Neural crest cell (in vitro differentiated cells): ENCODE data around the gene CSNK1G2. TPM values are rescaled to one million over a fixed set of nuclear protein-coding genes. Genes with fewer than 3 reads are reported as not detected.

Source experiments
- DNase-seq: peaks from one replicate; pipeline ENCODE4 v3.0.0; 2021; ENCODE audit warnings: low read depth, mixed read lengths, low spot score
- H3K27ac Mint-ChIP-seq: one replicate; pipeline ENCODE4 v1.8.0; 2021; ENCODE audit warnings: mild to moderate bottlenecking, mixed read lengths; ENCODE audit not compliant: unreplicated experiment
- H3K27me3 Mint-ChIP-seq: 2 replicates; pipeline ENCODE4 v1.8.0; 2021; ENCODE audit warnings: low read depth, mild to moderate bottlenecking, mixed read lengths
- H3K36me3 Mint-ChIP-seq: 2 replicates; pipeline ENCODE4 v1.8.0; 2021; ENCODE audit warnings: low read depth, mild to moderate bottlenecking, mixed read lengths
- H3K4me1 Mint-ChIP-seq: 2 replicates; pipeline ENCODE4 v1.8.0; 2021; ENCODE audit warnings: mixed read lengths
- H3K4me3 Mint-ChIP-seq: one replicate; pipeline ENCODE4 v1.8.0; 2021; ENCODE audit warnings: mild to moderate bottlenecking, mixed read lengths
- H3K9me3 Mint-ChIP-seq: 2 replicates; pipeline ENCODE4 v1.8.0; 2021; ENCODE audit warnings: mixed read lengths
- CTCF ChIP-seq: fragments of 200-600 bp; sonication (generic); conservative IDR thresholded peaks from 2 replicates; pipeline ENCODE4 v1.5.0; 2021; ENCODE audit warnings: antibody characterized with exemption, mild to moderate bottlenecking
- total RNA-seq: library from RNA; stranded (reverse); gene quantifications from 2 replicates; pipeline ENCODE4 v1.2.1, GENCODE V29; 2021

The CSNK1G2 gene
- total RNA-seq, 1 donor from 2014 or later, result 133 TPM

DNA sequence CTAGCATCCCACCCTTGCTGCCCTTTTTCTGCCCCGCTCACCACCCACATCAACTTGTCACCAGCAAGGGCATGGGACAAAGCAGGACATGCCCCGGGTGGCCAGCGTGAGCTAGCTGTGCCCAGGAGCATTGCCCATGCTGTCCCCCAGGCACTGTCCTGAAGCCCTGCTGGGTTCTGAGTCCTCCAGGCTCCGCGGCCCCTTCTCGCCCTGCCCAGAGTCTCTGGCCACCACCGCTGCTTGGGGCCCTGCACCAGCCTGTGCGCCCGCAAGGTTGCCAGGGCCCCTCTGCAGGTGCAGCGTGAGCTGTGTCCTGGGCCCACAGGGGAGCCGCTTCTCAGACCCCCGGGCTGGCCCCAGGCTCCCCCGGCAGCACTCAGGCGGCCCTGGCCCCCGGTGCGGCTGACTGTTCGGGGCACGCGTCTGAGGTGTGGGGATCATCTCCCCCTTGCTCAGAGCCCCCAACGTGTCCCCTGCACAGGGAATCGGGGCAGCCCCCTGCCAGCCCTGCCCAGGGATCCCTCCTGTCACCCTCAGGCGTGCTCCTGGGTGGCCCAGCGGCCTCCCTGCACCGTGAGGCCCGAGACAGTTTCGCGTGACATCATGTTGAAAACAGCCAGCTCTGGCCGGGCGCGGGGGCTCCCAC, 4.1 kb downstream of the CSNK1G2 start:
- H3K4me1 Mint-ChIP-seq, result peaks cover 21% of the 10 kb centered on the region
- H3K27ac Mint-ChIP-seq, result no peak overlapping the region
- no peaks in the 10 kb centered on the region for H3K27me3 Mint-ChIP-seq
- TF ChIP-seq CTCF, result no peak
- H3K36me3 Mint-ChIP-seq, result peaks cover 2% of the 10 kb centered on the region
- DNase-seq, result no peak
- no peak overlapping the region for H3K4me3 Mint-ChIP-seq
- no peaks in the 10 kb centered on the region for H3K9me3 Mint-ChIP-seq

- peaks cover 2% of the 10 kb centered on the region for H3K36me3 Mint-ChIP-seq
- H3K9me3 Mint-ChIP-seq, result no peaks in the 10 kb centered on the region
- H3K27me3 Mint-ChIP-seq, result no peaks in the 10 kb centered on the region
- H3K27ac Mint-ChIP-seq, result no peak overlapping the region
- H3K4me1 Mint-ChIP-seq, result peaks cover 18% of the 10 kb centered on the region
- TF ChIP-seq CTCF, result peak; percentile 68
- peak; percentile 63 for DNase-seq
- H3K4me3 Mint-ChIP-seq, result peak overlapping the region; percentile 78
Measured at GRCh38 chr19:1945899-1946298, 4.9 kb downstream of the CSNK1G2 start.

DNA sequence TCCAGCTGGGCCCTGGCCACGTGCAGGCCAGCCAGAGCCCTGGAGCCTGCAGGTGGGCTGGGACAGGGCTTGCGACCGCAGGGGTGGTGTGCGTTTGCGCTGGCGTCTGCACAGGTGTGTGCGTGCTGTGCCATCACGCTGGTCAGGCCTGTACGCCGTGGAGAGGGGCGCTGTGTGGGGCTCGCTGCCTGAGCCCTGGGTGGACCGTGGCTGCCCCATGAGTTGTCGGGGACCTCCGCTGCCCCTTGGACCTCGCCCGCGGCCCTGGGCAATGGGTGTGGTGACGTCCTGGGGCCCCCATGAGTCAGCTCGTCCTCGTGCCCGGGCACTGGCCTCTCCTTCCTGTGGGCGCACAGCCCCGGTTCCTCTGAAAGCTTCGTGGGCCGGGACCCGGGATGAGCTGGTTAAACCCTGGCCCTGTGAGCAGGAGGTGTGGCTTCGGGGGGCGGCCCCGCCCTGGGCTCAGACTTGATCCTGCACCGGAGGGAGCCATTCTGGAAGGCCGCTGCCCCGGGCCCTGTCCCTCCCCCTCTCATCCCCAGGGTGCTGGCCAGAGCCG, 6.8 kb downstream of the CSNK1G2 start:
- Mint-ChIP-seq H3K4me1 (peaks cover 16% of the 10 kb centered on the region), H3K27ac (no peak overlapping the region), H3K27me3 (no peaks in the 10 kb centered on the region), H3K4me3 (no peak overlapping the region), H3K36me3 (peaks cover 2% of the 10 kb centered on the region), H3K9me3 (no peaks in the 10 kb centered on the region)
- DNase-seq, result no peak
- no peak for TF ChIP-seq CTCF

DNA sequence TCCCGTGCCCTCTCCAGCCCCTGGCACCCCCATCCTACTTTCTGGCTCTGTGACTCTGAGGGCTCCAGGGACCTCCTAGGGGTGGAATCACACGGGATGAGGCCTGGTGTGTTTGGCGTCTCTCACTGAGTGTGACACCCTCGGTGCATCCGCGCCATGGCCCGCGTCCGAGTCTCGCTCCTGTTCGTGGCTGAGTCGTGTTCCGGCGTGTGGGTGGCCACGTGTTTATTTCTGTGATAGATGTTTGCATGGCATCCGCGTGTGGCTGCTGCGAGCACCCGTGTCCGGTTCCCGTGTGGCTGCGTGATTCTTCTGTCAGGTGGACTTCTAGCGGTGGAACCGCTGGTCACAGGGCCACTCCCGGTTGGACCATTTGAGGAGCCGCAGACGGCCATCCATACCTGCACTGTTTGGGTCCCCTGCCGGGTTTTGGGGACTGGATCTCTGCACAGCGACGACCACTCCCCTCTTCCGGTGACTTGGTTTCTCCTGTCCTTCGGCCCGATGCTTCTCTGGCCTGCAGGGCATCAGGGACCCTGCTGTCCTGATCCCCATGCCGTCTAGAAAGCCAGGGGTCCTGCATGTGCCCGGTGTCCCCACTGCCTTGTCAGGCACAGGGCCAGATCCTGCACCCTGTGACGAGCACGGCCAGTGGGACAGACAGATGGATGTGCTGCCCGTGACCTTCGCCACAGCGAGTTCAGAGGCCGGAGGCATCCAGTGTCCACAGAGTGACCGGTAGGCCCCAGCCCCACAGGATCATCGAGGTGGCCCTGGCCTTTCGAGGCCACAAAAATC, 8.5 kb downstream of the CSNK1G2 start:
- Mint-ChIP-seq H3K4me1 (peaks cover 7% of the 10 kb centered on the region), H3K4me3 (no peak overlapping the region), H3K27me3 (no peaks in the 10 kb centered on the region), H3K9me3 (no peaks in the 10 kb centered on the region), H3K36me3 (peaks cover 2% of the 10 kb centered on the region), H3K27ac (peak overlapping the region; percentile 67)
- no peak for DNase-seq
- no peak for TF ChIP-seq CTCF

GRCh38 chr19:1950640-1951039, 9.7 kb downstream of the CSNK1G2 start:
- TF ChIP-seq CTCF, result no peak
- no peak overlapping the region for H3K27ac Mint-ChIP-seq
- no peak for DNase-seq
- H3K27me3 Mint-ChIP-seq, result no peaks in the 10 kb centered on the region
- H3K36me3 Mint-ChIP-seq, result peaks cover 2% of the 10 kb centered on the region
- H3K4me1 Mint-ChIP-seq, result peaks cover 7% of the 10 kb centered on the region
- no peaks in the 10 kb centered on the region for H3K9me3 Mint-ChIP-seq
- H3K4me3 Mint-ChIP-seq, result no peak overlapping the region
